Right atrium auricular region (tissue), 2 donors: ENCODE results near the gene HSPBAP1. TPM values are rescaled to one million over a fixed set of nuclear protein-coding genes. Genes with fewer than 3 reads are reported as not detected.

Experiments used
- DNase-seq: peaks from one replicate; pipeline ENCODE4 v3.0.0-alpha.2; 2019; ENCODE audit warnings: low spot score
- H3K27ac ChIP-seq, 2 donors: fragments of 200-600 bp; sonication (generic); 1 replicate in 1 of 2; 2 replicates in 1 of 2; pipeline ENCODE4 v1.5.1; 2016 to 2019
- H3K27me3 ChIP-seq, 2 donors: fragments of 200-600 bp; sonication (generic); one replicate each; pipeline versions ENCODE4 v1.5.1 to v1.6.0; 2017 to 2019
- H3K36me3 ChIP-seq: fragments of 200-600 bp; sonication (generic); one replicate; pipeline ENCODE4 v1.5.1; 2016
- H3K4me1 ChIP-seq, 2 donors: fragments of 200-600 bp; sonication (generic); one replicate each; pipeline versions ENCODE4 v1.5.1 to v1.6.0; 2017 to 2019
- H3K4me3 ChIP-seq, 2 donors: fragments of 200-600 bp; sonication (generic); 1 replicate in 1 of 2; 2 replicates in 1 of 2; pipeline ENCODE4 v1.5.1; 2017 to 2019; ENCODE audit warnings: mild to moderate bottlenecking in 1 of 2, moderate library complexity in 1 of 2
- H3K9me3 ChIP-seq, 2 donors: fragments of 200-600 bp; sonication (generic); one replicate each; pipeline ENCODE4 v1.5.1; 2019
- total RNA-seq, 2 donors: library from RNA; depleted of rRNA; stranded (reverse); fragments of >200 nt; gene quantifications; one replicate each; pipeline ENCODE4 v1.1.0, GENCODE V29; 2016
- TF ChIP-seq, protein P1 (sequence below), 2 donors: fragments of 200-600 bp; sonication (generic); IDR thresholded peaks; one replicate each; pipeline ENCODE4 v1.5.1; 2019; ENCODE audit warnings: antibody characterized with exemption in 2 of 2

Gene HSPBAP1
- total RNA-seq, 2 donors from 2014 or later, result 3.0 to 4.0 TPM

DNA sequence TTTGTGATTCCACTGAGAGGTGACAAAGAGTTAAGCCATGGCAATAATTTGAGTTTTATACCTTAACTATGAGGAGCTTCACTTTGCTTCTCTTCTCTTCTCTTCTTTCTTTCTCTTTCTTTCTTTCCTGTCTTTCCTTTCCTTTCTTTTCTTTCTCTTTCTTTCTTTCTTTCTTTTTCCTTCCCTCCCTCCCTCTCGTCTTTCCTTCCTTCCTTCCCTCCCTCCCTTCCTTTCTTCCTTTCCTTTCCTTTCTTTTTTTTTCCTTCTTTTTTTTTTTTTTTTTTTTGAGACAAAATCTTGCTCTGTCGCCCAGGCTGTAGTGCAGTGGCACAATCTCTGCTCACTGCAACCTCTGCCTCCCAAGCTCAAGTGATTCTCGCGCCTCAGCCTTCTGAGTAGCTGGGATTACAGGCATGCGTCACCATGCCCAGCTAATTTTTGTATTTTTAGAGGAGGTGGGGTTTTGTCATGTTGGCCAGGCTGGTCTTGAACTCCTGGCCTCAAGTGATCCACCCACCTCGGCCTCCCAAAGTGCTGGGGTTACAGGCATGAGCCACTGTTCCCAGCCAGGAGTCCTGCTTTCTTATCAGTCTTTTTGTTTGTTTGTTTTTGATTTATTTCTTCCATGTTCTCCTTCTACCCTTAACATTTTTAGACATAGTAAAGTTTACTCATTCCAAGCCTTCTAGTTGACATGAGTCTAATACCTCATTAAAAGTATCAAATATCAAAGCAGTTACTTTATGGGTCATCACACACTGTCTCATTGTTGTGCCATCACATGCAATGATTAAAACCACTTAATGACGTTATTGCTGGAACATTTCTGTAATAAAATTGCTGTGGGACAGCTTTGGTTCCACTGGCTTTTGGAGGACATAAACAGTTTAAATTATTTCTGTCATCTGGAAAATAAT is 31.1 kb upstream of the HSPBAP1 start:
- DNase-seq, result no peak
- Histone ChIP-seq H3K4me1 (peaks cover 0 to 5% of the 10 kb centered on the region in 2 donors), H3K27ac (peak overlapping the region in 1 of 2 donors; percentile 41), H3K36me3 (peaks cover 5% of the 10 kb centered on the region), H3K27me3 (no peaks in the 10 kb centered on the region), H3K4me3 (no peak overlapping the region), H3K9me3 (no peaks in the 10 kb centered on the region)
- TF ChIP-seq, protein P1, sequence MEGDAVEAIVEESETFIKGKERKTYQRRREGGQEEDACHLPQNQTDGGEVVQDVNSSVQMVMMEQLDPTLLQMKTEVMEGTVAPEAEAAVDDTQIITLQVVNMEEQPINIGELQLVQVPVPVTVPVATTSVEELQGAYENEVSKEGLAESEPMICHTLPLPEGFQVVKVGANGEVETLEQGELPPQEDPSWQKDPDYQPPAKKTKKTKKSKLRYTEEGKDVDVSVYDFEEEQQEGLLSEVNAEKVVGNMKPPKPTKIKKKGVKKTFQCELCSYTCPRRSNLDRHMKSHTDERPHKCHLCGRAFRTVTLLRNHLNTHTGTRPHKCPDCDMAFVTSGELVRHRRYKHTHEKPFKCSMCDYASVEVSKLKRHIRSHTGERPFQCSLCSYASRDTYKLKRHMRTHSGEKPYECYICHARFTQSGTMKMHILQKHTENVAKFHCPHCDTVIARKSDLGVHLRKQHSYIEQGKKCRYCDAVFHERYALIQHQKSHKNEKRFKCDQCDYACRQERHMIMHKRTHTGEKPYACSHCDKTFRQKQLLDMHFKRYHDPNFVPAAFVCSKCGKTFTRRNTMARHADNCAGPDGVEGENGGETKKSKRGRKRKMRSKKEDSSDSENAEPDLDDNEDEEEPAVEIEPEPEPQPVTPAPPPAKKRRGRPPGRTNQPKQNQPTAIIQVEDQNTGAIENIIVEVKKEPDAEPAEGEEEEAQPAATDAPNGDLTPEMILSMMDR (IDR thresholded peaks at IDR 0.05), result no peak

DNA sequence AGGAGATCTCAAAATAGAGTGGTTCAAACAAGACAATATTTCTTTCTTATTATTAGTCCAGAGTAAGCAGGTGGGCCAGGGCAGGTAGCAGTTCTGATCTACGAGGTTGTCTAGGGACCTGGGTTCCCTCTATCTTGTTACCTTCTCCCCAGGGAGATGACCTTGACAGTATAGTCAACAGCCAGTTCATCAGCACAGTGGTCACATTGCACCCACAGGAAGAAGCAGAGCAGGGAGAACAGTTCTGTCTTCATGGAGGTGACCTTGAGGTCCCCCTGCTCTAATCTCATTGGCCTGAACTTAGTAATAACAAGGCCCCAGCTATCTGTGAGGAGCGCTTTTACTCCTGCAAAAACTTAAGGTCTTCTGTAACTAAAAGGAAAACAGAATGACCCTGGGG is 23.0 kb upstream of the HSPBAP1 start:
- TF ChIP-seq, protein P1 (IDR thresholded peaks at IDR 0.05), result no peak
- no peak for DNase-seq
- no peaks in the 10 kb centered on the region for H3K9me3 ChIP-seq
- peaks cover 6% of the 10 kb centered on the region for H3K36me3 ChIP-seq
- no peaks in the 10 kb centered on the region for H3K4me1 ChIP-seq
- H3K27ac ChIP-seq, result no peak overlapping the region
- H3K4me3 ChIP-seq, result no peak overlapping the region
- no peaks in the 10 kb centered on the region for H3K27me3 ChIP-seq

DNA sequence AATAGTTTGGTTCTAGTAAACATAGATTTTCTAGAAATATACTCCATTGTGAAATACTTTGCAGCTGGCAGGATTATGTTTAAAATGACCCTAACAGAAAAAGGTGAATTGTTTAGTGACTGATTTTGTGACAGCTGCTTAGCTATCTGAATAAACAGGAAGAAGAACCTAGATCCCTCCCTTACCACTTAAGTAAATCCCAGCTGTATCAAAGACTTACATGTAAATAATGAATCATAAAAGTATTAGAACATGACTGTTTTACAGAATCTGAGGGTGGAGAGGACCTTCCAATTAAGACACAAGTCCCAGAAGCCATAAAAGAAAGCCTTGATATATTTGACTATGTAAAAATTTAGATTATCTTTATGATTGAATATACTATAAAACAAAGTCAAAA is 17.1 kb upstream of the HSPBAP1 start:
- Histone ChIP-seq H3K4me3 (no peak overlapping the region), H3K27me3 (no peaks in the 10 kb centered on the region), H3K36me3 (peaks cover 15% of the 10 kb centered on the region), H3K9me3 (no peaks in the 10 kb centered on the region), H3K27ac (no peak overlapping the region), H3K4me1 (no peaks in the 10 kb centered on the region)
- TF ChIP-seq, protein P1 (IDR thresholded peaks at IDR 0.05), result no peak
- no peak for DNase-seq

DNA sequence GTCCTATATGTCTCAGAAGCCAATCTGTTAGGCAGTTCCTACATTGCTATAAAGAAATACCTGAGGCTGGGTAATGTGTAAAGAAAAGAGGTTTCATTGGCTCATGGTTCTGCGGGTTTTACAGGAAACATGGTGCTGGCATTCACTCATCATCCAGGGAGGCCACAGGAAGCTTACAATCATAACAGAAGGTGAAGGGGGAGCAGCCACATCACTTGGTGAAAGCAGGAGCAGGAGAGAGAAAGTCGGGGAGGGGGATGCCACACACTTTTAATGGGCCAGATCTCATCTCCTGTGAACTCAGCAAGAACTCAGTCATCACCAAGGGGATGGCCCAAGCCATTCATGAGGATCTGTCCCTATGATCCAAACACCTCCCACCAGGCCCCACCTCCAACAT is 10.3 kb upstream of the HSPBAP1 start:
- TF ChIP-seq, protein P1 (IDR thresholded peaks at IDR 0.05), result no peak
- peaks cover 9% of the 10 kb centered on the region for H3K36me3 ChIP-seq
- H3K27me3 ChIP-seq, result no peaks in the 10 kb centered on the region
- no peaks in the 10 kb centered on the region for H3K4me1 ChIP-seq
- H3K9me3 ChIP-seq, result no peaks in the 10 kb centered on the region
- no peak overlapping the region for H3K4me3 ChIP-seq
- no peak overlapping the region for H3K27ac ChIP-seq
- no peak for DNase-seq

DNA sequence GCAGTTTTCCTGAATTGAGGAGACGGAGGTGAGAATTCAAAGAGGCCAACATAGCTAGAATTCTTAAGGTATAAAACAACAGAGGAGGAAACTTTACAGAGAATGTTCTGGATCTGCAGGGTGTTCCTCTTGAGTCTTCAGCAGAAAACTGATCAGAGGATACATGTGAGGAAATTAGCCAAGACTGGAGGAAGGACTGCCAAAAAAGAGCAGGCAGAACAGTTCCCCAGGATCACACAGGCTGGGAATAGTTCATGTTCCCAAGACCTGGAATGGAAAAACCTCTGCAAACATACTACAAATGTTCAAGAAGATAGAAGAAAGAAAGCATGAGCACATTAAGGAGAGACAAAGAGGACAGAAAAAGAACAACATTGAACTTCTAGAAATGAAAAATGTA is 8.7 kb upstream of the HSPBAP1 start:
- TF ChIP-seq, protein P1 (IDR thresholded peaks at IDR 0.05), result no peak
- no peak for DNase-seq
- H3K27me3 ChIP-seq, result no peaks in the 10 kb centered on the region
- H3K27ac ChIP-seq, result no peak overlapping the region
- no peaks in the 10 kb centered on the region for H3K4me1 ChIP-seq
- H3K36me3 ChIP-seq, result no peaks in the 10 kb centered on the region
- no peaks in the 10 kb centered on the region for H3K9me3 ChIP-seq
- H3K4me3 ChIP-seq, result no peak overlapping the region
